Breast epithelium (tissue), 4 donors: ENCODE data around the gene RPL7L1. TPM values are rescaled to one million over a fixed set of nuclear protein-coding genes. Genes with fewer than 3 reads are reported as not detected.
"Not testable (repeated sequence)": the region's sequence is repeated elsewhere in the genome, so short reads cannot be mapped to it uniquely, and the experiment has no call there.

Source experiments
- DNase-seq, 2 donors: peaks; one replicate each; pipeline ENCODE4 v3.0.0-alpha.2; 2019; ENCODE audit warnings: low spot score in 2 of 2
- H3K27ac ChIP-seq, 2 donors: fragments of 200-600 bp; sonication (generic) in 1 of 2; one replicate each; pipeline ENCODE4 v1.5.1; 2016 to 2019; ENCODE audit warnings: mild to moderate bottlenecking in 1 of 2
- H3K27me3 ChIP-seq, 2 donors: fragments of 200-600 bp; sonication (generic) in 1 of 2; one replicate each; pipeline versions ENCODE4 v1.5.1 to v1.6.0; 2017 to 2019; ENCODE audit warnings: control low read depth in 1 of 2, mild to moderate bottlenecking in 1 of 2
- H3K36me3 ChIP-seq: fragments of 200-600 bp; one replicate; pipeline ENCODE4 v1.5.1; 2019
- H3K4me1 ChIP-seq, 2 donors: fragments of 200-600 bp; sonication (generic); one replicate each; pipeline ENCODE4 v1.5.1; 2016 to 2019; ENCODE audit warnings: control low read depth in 1 of 2
- H3K4me3 ChIP-seq, 3 donors: fragments of 200-600 bp; sonication (generic); 1 replicate in 2 of 3; 2 replicates in 1 of 3; pipeline ENCODE4 v1.5.1; 2016 to 2019; ENCODE audit warnings: mild to moderate bottlenecking in 3 of 3, moderate library complexity in 2 of 3
- H3K9me3 ChIP-seq, 2 donors: fragments of 200-600 bp; sonication (generic) in 1 of 2; one replicate each; pipeline ENCODE4 v1.5.1; 2016 to 2019; ENCODE audit warnings: control low read depth in 1 of 2
- POLR2A ChIP-seq: fragments of 450-650 bp; IDR thresholded peaks from one replicate; pipeline ENCODE4 v1.6.1; 2016; ENCODE audit warnings: antibody characterized with exemption, mild to moderate bottlenecking, moderate library complexity
- POLR2AphosphoS5 ChIP-seq, 3 donors: sonication (generic); formaldehyde crosslinking; IDR thresholded peaks; one replicate each; pipeline ENCODE4 v1.6.1; 2017; ENCODE audit warnings: antibody characterized with exemption in 3 of 3
- intact Hi-C: fragments of 100-400 bp; cut with DNase I; formaldehyde crosslinking; loops from one replicate; pipeline ENCODE4 v1.15.1; 2023; ENCODE audit warnings: low total_unique reads
- total RNA-seq, 3 donors: library from RNA; depleted of rRNA; stranded (reverse); fragments of >200 nt; gene quantifications; one replicate each; pipeline ENCODE4 v1.1.0, GENCODE V29; 2016
- TF ChIP-seq, protein P1 (sequence below), 3 donors: fragments of 450-650 bp; IDR thresholded peaks; one replicate each; pipeline ENCODE4 v1.5.1; 2016 to 2017; ENCODE audit warnings: antibody characterized with exemption in 3 of 3, mild to moderate bottlenecking in 3 of 3, moderate library complexity in 3 of 3

RPL7L1 gene
- total RNA-seq, 3 donors from 2014 or later, result 85.5 to 107 (median 90.1) TPM

DNA sequence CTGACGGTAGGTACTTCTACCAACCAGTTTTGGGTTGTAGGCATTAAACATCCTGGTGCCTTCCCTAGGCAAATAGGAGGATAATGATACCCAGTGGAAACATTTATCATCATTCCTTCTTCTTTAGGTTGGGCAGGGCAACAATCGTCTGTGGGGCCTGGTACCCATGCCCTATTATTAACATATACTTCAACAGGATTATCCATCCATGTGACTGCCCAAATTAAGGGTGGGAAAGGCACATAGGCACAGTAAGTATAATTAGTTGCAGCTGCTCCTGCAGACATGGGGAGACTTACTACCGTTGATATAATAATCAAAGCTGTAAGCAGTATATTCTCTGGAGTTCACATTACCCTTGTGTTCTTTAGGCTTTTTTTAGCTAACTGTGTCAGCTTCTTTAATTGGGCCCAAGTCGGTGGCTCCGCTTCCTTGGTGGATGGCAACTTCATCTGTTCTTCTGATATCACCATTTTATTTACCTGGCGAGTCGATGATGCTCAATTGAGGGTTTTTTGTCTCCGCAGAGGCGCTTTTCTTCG, 16.8 kb downstream of the RPL7L1 start:
- Histone ChIP-seq H3K9me3 (no peaks in the 10 kb centered on the region), H3K4me1 (no peaks in the 10 kb centered on the region), H3K27ac (no peak overlapping the region), H3K36me3 (no peaks in the 10 kb centered on the region), H3K4me3 (no peak overlapping the region), H3K27me3 (no peaks in the 10 kb centered on the region)
- DNase-seq, result no peak
- TF ChIP-seq POLR2AphosphoS5 (IDR thresholded peaks at IDR 0.05), result no peak
- intact Hi-C loops, result loop anchor here (10.0 kb wide), 1 partner anchor 429 kb away; no protein-coding TSS in a partner anchor

DNA sequence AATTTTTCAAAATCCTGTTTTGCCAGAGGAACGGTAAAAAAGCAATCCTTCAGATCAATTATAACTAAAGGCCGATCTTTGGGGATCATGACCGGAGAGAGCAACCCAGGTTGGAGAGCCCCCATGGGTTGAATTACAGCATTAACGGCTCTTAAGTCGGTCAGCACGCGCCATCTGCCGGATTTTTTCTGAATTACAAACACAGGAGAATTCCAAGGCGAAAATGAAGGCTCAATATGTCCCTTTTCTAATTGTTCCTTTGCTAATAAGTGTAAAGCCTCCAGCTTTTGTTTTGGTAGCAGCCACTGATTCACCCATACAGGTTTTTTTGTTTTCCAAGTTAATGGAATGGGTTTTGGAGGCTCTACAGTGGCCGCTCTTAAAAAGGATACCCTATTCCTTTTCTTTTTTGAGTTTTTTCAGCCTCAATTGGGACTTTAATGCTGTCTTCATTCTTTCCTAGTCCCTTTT, 19.5 kb downstream of the RPL7L1 start:
- no peaks in the 10 kb centered on the region for H3K4me1 ChIP-seq
- DNase-seq, result no peak
- H3K4me3 ChIP-seq, result no peak overlapping the region
- H3K9me3 ChIP-seq, result no peaks in the 10 kb centered on the region
- intact Hi-C loops, result loop anchor here (10.0 kb wide), 1 partner anchor 426 kb away; no protein-coding TSS in a partner anchor
- TF ChIP-seq POLR2AphosphoS5 (IDR thresholded peaks at IDR 0.05) (no peak), POLR2A (no peak)
- TF ChIP-seq, protein P1, sequence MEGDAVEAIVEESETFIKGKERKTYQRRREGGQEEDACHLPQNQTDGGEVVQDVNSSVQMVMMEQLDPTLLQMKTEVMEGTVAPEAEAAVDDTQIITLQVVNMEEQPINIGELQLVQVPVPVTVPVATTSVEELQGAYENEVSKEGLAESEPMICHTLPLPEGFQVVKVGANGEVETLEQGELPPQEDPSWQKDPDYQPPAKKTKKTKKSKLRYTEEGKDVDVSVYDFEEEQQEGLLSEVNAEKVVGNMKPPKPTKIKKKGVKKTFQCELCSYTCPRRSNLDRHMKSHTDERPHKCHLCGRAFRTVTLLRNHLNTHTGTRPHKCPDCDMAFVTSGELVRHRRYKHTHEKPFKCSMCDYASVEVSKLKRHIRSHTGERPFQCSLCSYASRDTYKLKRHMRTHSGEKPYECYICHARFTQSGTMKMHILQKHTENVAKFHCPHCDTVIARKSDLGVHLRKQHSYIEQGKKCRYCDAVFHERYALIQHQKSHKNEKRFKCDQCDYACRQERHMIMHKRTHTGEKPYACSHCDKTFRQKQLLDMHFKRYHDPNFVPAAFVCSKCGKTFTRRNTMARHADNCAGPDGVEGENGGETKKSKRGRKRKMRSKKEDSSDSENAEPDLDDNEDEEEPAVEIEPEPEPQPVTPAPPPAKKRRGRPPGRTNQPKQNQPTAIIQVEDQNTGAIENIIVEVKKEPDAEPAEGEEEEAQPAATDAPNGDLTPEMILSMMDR (IDR thresholded peaks at IDR 0.05), result peak; percentile 65 to 80 (median 79)
- no peaks in the 10 kb centered on the region for H3K27me3 ChIP-seq
- H3K36me3 ChIP-seq, result no peaks in the 10 kb centered on the region
- no peak overlapping the region for H3K27ac ChIP-seq

DNA sequence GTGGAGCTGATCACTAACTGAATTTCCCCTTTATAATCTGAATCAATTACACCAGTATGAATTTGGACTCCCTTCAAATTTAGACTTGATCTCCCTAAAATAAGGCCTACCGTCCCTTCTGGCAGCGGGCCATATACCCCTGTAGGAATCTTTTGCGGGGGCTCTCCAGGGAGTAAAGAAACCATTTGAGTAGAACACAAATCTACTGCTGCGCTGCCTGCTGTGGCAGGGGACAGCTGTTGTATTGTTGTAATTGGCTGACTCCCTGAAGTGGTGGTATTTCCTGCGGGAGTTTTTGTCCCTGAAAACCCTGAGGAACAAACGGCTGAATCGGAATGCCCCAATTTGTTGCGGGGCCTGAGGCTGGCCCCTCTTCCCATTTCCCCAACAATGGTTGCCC, 20.5 kb downstream of the RPL7L1 start:
- Histone ChIP-seq H3K27me3 (no peaks in the 10 kb centered on the region), H3K27ac (no peak overlapping the region), H3K4me1 (no peaks in the 10 kb centered on the region), H3K9me3 (no peaks in the 10 kb centered on the region), H3K36me3 (no peaks in the 10 kb centered on the region), H3K4me3 (no peak overlapping the region)
- no peak for DNase-seq
- intact Hi-C loops, result loop anchor here (10.0 kb wide), 2 partner anchors 245 to 425 kb away; no protein-coding TSS in a partner anchor
- TF ChIP-seq POLR2A, result no peak
- TF ChIP-seq POLR2AphosphoS5 (IDR thresholded peaks at IDR 0.05), result no peak
- TF ChIP-seq, protein P1 (IDR thresholded peaks at IDR 0.05), result no peak

DNA sequence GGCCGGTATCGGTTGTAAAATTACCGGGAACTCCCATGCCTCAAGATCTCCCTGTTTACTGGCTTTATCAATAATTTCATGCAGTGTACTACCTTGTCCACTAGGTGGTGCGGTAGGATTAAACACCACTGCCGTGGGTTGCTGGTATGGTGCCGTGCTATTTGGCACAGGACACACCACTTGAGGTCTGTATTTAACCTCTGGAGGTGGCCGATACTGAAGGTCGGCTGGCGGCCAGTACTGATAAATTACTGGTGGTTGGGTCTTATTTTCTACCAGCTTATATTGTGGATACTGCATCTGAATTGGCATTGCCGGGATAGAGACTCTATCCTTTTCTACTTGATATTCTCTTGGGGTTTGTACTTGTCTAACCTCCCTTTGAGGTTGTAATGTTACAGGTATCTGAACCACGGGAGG, 22.1 kb downstream of the RPL7L1 start:
- H3K27me3 ChIP-seq, result no peaks in the 10 kb centered on the region
- H3K9me3 ChIP-seq, result no peaks in the 10 kb centered on the region
- TF ChIP-seq POLR2A (no peak), POLR2AphosphoS5 (IDR thresholded peaks at IDR 0.05) (peak in 2 of 3 donors; percentile 65 to 69)
- TF ChIP-seq, protein P1 (IDR thresholded peaks at IDR 0.05), result peak; percentile 91 to 96 (median 94)
- intact Hi-C loops, result loop anchor here (10.0 kb wide), 1 partner anchor 243 kb away; no protein-coding TSS in a partner anchor
- peak; percentile 75 to 77 for DNase-seq
- H3K27ac ChIP-seq, result peak overlapping the region; percentile 55 to 64
- peak overlapping the region in 1 of 3 donors; percentile 39 for H3K4me3 ChIP-seq
- no peaks in the 10 kb centered on the region for H3K36me3 ChIP-seq
- no peaks in the 10 kb centered on the region for H3K4me1 ChIP-seq

DNA sequence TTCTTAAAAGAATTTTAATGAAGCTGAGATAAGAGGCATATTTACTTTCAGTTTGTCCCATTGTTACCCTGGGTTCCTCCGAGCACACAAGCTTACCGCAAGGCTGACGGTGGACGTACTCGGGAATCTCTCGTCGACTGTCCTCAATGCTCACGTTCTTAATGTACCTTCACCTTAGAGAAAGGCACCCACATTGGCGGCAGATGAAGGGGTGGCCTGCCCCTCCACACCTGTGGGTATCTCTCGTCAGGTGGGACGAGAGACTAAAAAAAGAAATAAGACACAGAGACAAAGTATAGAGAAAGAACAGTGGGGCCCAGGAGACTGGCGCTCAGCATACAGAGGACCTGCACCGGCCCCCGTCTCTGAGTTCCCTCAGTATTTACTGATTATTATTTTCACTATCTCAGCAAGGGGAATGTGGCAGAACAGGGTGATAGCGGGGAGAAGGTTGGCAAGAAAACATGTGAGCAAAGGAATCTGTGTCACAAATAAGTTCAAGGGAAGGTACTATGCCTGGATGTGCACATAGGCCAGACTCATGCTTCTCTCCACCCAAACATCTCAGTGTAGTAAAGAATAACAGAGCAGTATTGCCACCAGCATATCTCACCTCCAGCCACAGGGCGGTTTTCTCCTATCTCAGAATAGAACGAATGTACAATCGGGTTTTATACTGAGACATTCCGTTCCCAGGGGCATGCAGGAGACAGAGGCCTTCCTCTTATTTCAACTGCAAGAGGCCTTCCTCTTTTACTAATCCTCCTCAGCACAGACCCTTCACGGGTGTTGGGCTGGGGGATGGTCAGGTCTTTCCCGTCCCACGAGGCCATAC, 23.2 kb downstream of the RPL7L1 start:
- H3K4me3 ChIP-seq, result peak overlapping the region in 2 of 3 donors; percentile 13 to 39
- DNase-seq, H3K36me3 ChIP-seq, H3K9me3 ChIP-seq, H3K27me3 ChIP-seq, H3K4me1 ChIP-seq: not testable (repeated sequence)
- intact Hi-C loops, result loop anchor here (10.0 kb wide), 1 partner anchor 242 kb away; no protein-coding TSS in a partner anchor
- peak overlapping the region; percentile 29 to 55 for H3K27ac ChIP-seq

DNA sequence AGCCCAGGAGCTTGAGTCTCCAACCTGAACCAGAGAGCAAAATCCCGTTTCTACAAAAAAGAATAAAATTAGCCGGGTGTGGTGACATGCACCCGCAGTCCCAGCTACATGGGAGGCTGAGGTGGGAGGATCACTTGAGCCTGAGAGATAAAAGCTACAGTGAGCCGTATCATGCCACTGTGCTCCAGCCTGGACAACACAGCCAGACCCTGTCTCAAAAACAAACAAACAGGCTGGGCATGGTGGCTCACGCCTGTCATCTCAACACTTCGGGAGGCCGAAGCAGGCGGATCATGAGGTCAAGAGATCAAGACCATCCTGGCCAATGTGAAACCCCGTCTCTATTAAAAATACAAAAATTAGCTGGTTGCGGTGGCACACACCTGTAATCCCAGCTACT, 25.1 kb downstream of the RPL7L1 start:
- Histone ChIP-seq H3K36me3 (no peaks in the 10 kb centered on the region), H3K27me3 (no peaks in the 10 kb centered on the region), H3K4me1 (no peaks in the 10 kb centered on the region), H3K27ac (no peak overlapping the region), H3K4me3 (no peak overlapping the region), H3K9me3 (no peaks in the 10 kb centered on the region)
- TF ChIP-seq POLR2AphosphoS5 (IDR thresholded peaks at IDR 0.05) (no peak), POLR2A (no peak)
- TF ChIP-seq, protein P1 (IDR thresholded peaks at IDR 0.05), result no peak
- no peak for DNase-seq
- intact Hi-C loops, result loop anchor here (10.0 kb wide), 1 partner anchor 240 kb away; no protein-coding TSS in a partner anchor
